Lung (tissue), 12 donors: ENCODE data around the gene FGF14. TPM values are rescaled to one million over a fixed set of nuclear protein-coding genes. Genes with fewer than 3 reads are reported as not detected.

ENCODE experiments used
- ATAC-seq: fragments of 200-7000 bp; cut with Tn5 transposase; one replicate; pipeline ENCODE4 v1.9.1; 2020; ENCODE audit warnings: moderate number of reproducible peaks; ENCODE audit not compliant: insufficient read depth, low FRiP score
- DNase-seq, 3 donors: peaks; one replicate each; pipeline ENCODE4 v3.0.0-alpha.2; 2013 to 2017
- H3K27ac ChIP-seq, 2 donors: one replicate each; pipeline ENCODE4 v1.5.1; 2013; ENCODE audit warnings: mild to moderate bottlenecking in 2 of 2, moderate library complexity in 2 of 2, control low read depth in 1 of 2, inconsistent platforms in 1 of 2, low read depth in 1 of 2, low read length in 1 of 2
- H3K27me3 ChIP-seq, 3 donors: one replicate each; pipeline ENCODE4 v1.5.1; 2013; ENCODE audit warnings: low read length in 2 of 3; ENCODE audit not compliant: control insufficient read depth in 3 of 3, insufficient read depth in 3 of 3
- H3K36me3 ChIP-seq, 4 donors: one replicate each; pipeline ENCODE4 v1.5.1; 2013; ENCODE audit warnings: low read length in 4 of 4, mild to moderate bottlenecking in 1 of 4, moderate library complexity in 1 of 4; ENCODE audit not compliant: control insufficient read depth in 4 of 4, insufficient read depth in 4 of 4
- H3K4me1 ChIP-seq, 5 donors: one replicate each; pipeline ENCODE4 v1.5.1; 2013; ENCODE audit warnings: low read length in 5 of 5, mild to moderate bottlenecking in 2 of 5, moderate library complexity in 1 of 5; ENCODE audit not compliant: control insufficient read depth in 5 of 5, insufficient read depth in 5 of 5
- H3K4me3 ChIP-seq: one replicate; pipeline ENCODE4 v1.5.1; 2013; ENCODE audit warnings: mild to moderate bottlenecking, control low read depth, moderate library complexity
- H3K9ac ChIP-seq, 2 donors: one replicate each; pipeline ENCODE4 v1.5.1; 2013; ENCODE audit warnings: low read length in 2 of 2, control low read depth in 1 of 2; ENCODE audit not compliant: insufficient read depth in 1 of 2
- H3K9me3 ChIP-seq, 4 donors: one replicate each; pipeline ENCODE4 v1.5.1; 2013; ENCODE audit warnings: low read length in 3 of 4, mild to moderate bottlenecking in 1 of 4, moderate library complexity in 1 of 4; ENCODE audit not compliant: control insufficient read depth in 4 of 4, insufficient read depth in 3 of 4
- CTCF ChIP-seq: IDR thresholded peaks from 2 replicates; pipeline ENCODE4 v1.5.1; 2012; ENCODE audit warnings: mild to moderate bottlenecking; ENCODE audit errors: control extremely low read depth, extremely low read depth
- WGBS, 2 donors: extraction: QIAGEN DNeasy Blood & Tissue Kit; methylation state at CpG; one replicate each; pipeline ENCODE4 v1.1.7; 2013; 5-methylcytosine and 5-hydroxymethylcytosine counted together
- polyA plus RNA-seq, 2 donors: library from polyadenylated mRNA; stranded (reverse); fragments of 200-250 nt; gene quantifications; one replicate each; pipeline ENCODE4 v1.2.1, GENCODE V29; 2013
- total RNA-seq, 2 donors: library from RNA; depleted of rRNA in 1 of 2; stranded (reverse); fragments of >200 nt in 1 of 2; gene quantifications; one replicate each; pipeline ENCODE4 v1.2.1, GENCODE V29; 2014 to 2021
- donor health status: control.
- donor health status: control.
- donor health status: Bipolar disorder and iron deficiency.
- donor health status: healthy.
- donor health status: DM: yes; HTN: yes; CAD: no.

Gene FGF14
- total and polyA plus RNA-seq, 4 donors, result 0.59 to 12.9 (median 2.3) TPM

- TF ChIP-seq CTCF, result no peak
Observed at GRCh38 chr13:101783554-101783953, 618.3 kb downstream of the FGF14 start.

GRCh38 chr13:101780211-101780610 lies 621.6 kb downstream of the FGF14 start:
- Histone ChIP-seq H3K4me3 (no peak overlapping the region), H3K9me3 (peaks cover 0 to 3% (median 0%) of the 10 kb centered on the region in 4 donors), H3K36me3 (no peaks in the 10 kb centered on the region), H3K9ac (no peak overlapping the region), H3K27ac (no peak overlapping the region), H3K4me1 (no peaks in the 10 kb centered on the region), H3K27me3 (no peaks in the 10 kb centered on the region)
- ATAC-seq (no peak), DNase-seq (no peak)
- no peak for TF ChIP-seq CTCF

More at GRCh38 chr13:101783554-101783953, 618.3 kb downstream of the FGF14 start:
- Histone ChIP-seq H3K36me3 (no peaks in the 10 kb centered on the region), H3K27me3 (no peaks in the 10 kb centered on the region), H3K9ac (no peak overlapping the region), H3K4me1 (no peaks in the 10 kb centered on the region), H3K27ac (no peak overlapping the region), H3K4me3 (no peak overlapping the region), H3K9me3 (no peaks in the 10 kb centered on the region)
- DNase-seq (no peak), ATAC-seq (no peak)

- H3K27me3 ChIP-seq, result no peaks in the 10 kb centered on the region
- DNase-seq (no peak), ATAC-seq (no peak)
- H3K9ac ChIP-seq, result no peak overlapping the region
- 64 to 73% methylated on average over 4 of the region's 4 CpGs for WGBS, 2 donors
- no peak overlapping the region for H3K27ac ChIP-seq
- H3K4me3 ChIP-seq, result no peak overlapping the region
- no peak for TF ChIP-seq CTCF
- no peaks in the 10 kb centered on the region for H3K4me1 ChIP-seq
- no peaks in the 10 kb centered on the region for H3K36me3 ChIP-seq
- H3K9me3 ChIP-seq, result peaks cover 0 to 3% (median 0%) of the 10 kb centered on the region in 4 donors
Observed at GRCh38 chr13:101779147-101779546, 622.7 kb downstream of the FGF14 start.

DNA sequence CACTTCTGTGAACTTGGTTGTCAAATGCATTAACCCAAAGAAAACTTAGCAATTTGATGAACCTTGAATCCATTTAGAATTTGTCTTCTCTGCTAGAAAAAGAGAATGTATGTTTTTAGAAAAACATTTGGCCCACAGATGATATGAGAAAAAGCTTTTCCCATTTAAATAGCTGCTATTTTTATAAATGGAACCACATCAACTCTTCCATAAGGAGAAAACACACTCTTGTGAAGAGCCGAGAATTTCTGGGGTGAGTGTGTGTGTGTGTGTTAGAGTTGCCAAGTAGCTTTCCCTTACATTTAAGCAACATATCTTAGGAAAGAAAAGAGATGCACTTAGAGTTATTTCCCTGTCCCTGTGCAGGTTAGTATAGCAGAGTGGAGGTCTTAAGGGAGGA lies 626.6 kb downstream of the FGF14 start:
- DNase-seq, result no peak
- no peak overlapping the region for H3K9ac ChIP-seq
- no peak for ATAC-seq
- no peaks in the 10 kb centered on the region for H3K4me1 ChIP-seq
- no peaks in the 10 kb centered on the region for H3K27me3 ChIP-seq
- no peaks in the 10 kb centered on the region for H3K36me3 ChIP-seq
- 77 to 89% methylated on average over 1 of the region's 1 CpG for WGBS, 2 donors
- H3K27ac ChIP-seq, result no peak overlapping the region
- peaks cover 0 to 3% (median 0%) of the 10 kb centered on the region in 4 donors for H3K9me3 ChIP-seq
- no peak overlapping the region for H3K4me3 ChIP-seq
- no peak for TF ChIP-seq CTCF
